Pancreas (tissue), 10 donors: Measurements from ENCODE around the gene KAT6B. TPM values are rescaled to one million over a fixed set of nuclear protein-coding genes. Genes with fewer than 3 reads are reported as not detected.
A peak's percentile ranks its signal among the peaks of the same experiment; 100 is the strongest.

ENCODE experiments used
- ATAC-seq, 4 donors: fragments of 200-7000 bp; cut with Tn5 transposase; one replicate each; pipeline versions ENCODE4 v1.8.0 to v1.9.1; 2020; ENCODE audit warnings: mild to moderate bottlenecking in 4 of 4, moderate library complexity in 4 of 4
- DNase-seq, 6 donors: peaks; one replicate each; pipeline ENCODE4 v3.0.0-alpha.2; 2020
- FAIRE-seq: peaks from 2 replicates; lab custom pipeline; 2012; peaks lifted over from hg19 to GRCh38; lab: Jason Lieb, UNC
- H3K27ac ChIP-seq, 4 donors: fragments of 200-600 bp; sonication (generic); 1 replicate in 3 of 4; 2 replicates in 1 of 4; pipeline versions ENCODE4 v1.5.0 to v1.8.0; 2020
- H3K27me3 ChIP-seq, 4 donors: fragments of 200-600 bp; one replicate each; pipeline ENCODE4 v1.8.0; 2021
- H3K36me3 ChIP-seq, 3 donors: fragments of 200-600 bp; sonication (generic) in 1 of 3; one replicate each; pipeline versions ENCODE4 v1.5.0 to v1.8.0; 2020 to 2021
- H3K4me1 ChIP-seq, 3 donors: fragments of 200-600 bp; one replicate each; pipeline ENCODE4 v1.8.0; 2021
- H3K4me3 ChIP-seq, 4 donors: fragments of 200-600 bp; sonication (generic) in 2 of 4; one replicate each; pipeline versions ENCODE4 v1.5.0 to v1.8.0; 2020 to 2021
- H3K9me3 ChIP-seq, 4 donors: fragments of 200-600 bp; one replicate each; pipeline ENCODE4 v1.8.0; 2021
- CTCF ChIP-seq, 4 donors: fragments of 200-600 bp; sonication (generic) in 3 of 4; IDR thresholded peaks; one replicate each; pipeline versions ENCODE4 v1.5.0 to v1.8.0; 2021; ENCODE audit warnings: antibody characterized with exemption in 4 of 4
- WGBS, 2 donors: extraction: QIAGEN DNeasy Blood & Tissue Kit; methylation state at CpG; one replicate each; pipeline ENCODE4 v1.1.7; 2013; 5-methylcytosine and 5-hydroxymethylcytosine counted together
- intact Hi-C, 3 donors: fragments of 100-400 bp; cut with DNase I; formaldehyde crosslinking; loops; one replicate each; pipeline versions ENCODE4 v1.11.1 to v1.14.2; 2022
- polyA plus RNA-seq, 2 donors: library from polyadenylated mRNA; stranded (reverse); fragments of 200-250 nt; gene quantifications; one replicate each; pipeline ENCODE4 v1.2.3, GENCODE V29; 2013
- total RNA-seq, 6 donors: library from RNA; stranded (reverse); fragmentation: NEBNext Ultra II Directional in 4 of 6; extraction: Animal tissue kit (Norgen Biotek cat#: 25700) in 4 of 6; gene quantifications; one replicate each; pipeline versions ENCODE4 v1.2.1 to v1.2.4, GENCODE V29; 2021 to 2023
- donor health status: healthy with polysubstance abuse.
- donor health status: DM: no; HTN: no; CAD: no; lungs with moderate emphysema.
- donor health status: DM: no; HTN: no; CAD: no.
- donor health status: control.
- donor health status: control.
- donor health status: Bipolar disorder and iron deficiency.
- donor health status: DM: yes; HTN: yes; CAD: no.
- donor health status: DM: no; HTN: no; CAD: no.
- donor health status: DM: no; HTN: no; CAD: no.
- donor health status: DM: yes; HTN: yes; CAD: no.

Gene KAT6B
- total and polyA plus RNA-seq, 8 donors = 7.6 to 28.6 (median 18.1) TPM

- intact Hi-C loops = no loop called here
Measured at GRCh38 chr10:74909670-74910069, 83.3 kb downstream of the KAT6B start.

GRCh38 chr10:74910241-74910975 is 84.0 kb downstream of the KAT6B start:
- WGBS, 2 donors = 84 to 88% methylated on average over 4 of the region's 4 CpGs
- no peak for ATAC-seq
- no peaks in the 10 kb centered on the region for H3K36me3 ChIP-seq
- no peak for TF ChIP-seq CTCF (IDR thresholded peaks at IDR 0.05)
- no peaks in the 10 kb centered on the region for H3K27me3 ChIP-seq
- H3K4me3 ChIP-seq = no peak overlapping the region
- no peak overlapping the region for H3K27ac ChIP-seq
- no peak for DNase-seq
- intact Hi-C loops = no loop called here
- H3K4me1 ChIP-seq = peaks cover 0 to 14% (median 5%) of the 10 kb centered on the region in 3 donors
- FAIRE-seq = no peak
- no peaks in the 10 kb centered on the region for H3K9me3 ChIP-seq

More at GRCh38 chr10:74909670-74910069, 83.3 kb downstream of the KAT6B start:
- H3K9me3 ChIP-seq = no peaks in the 10 kb centered on the region
- no peak for TF ChIP-seq CTCF (IDR thresholded peaks at IDR 0.05)
- no peaks in the 10 kb centered on the region for H3K27me3 ChIP-seq
- 84 to 87% methylated on average over 1 of the region's 1 CpG for WGBS, 2 donors
- no peaks in the 10 kb centered on the region for H3K36me3 ChIP-seq
- no peak for DNase-seq
- no peak overlapping the region for H3K27ac ChIP-seq
- no peak overlapping the region for H3K4me3 ChIP-seq
- no peak for ATAC-seq
- peaks cover 0 to 14% (median 5%) of the 10 kb centered on the region in 3 donors for H3K4me1 ChIP-seq
- no peak for FAIRE-seq

- no peaks in the 10 kb centered on the region for H3K9me3 ChIP-seq
- FAIRE-seq (no peak), DNase-seq (no peak), ATAC-seq (no peak)
- intact Hi-C loops = no loop called here
- WGBS, 2 donors = 94 to 96% methylated on average over 2 of the region's 2 CpGs
- TF ChIP-seq CTCF (IDR thresholded peaks at IDR 0.05) = no peak
- no peak overlapping the region for H3K27ac ChIP-seq
- no peak overlapping the region for H3K4me3 ChIP-seq
- peaks cover 0 to 14% (median 5%) of the 10 kb centered on the region in 3 donors for H3K4me1 ChIP-seq
- no peaks in the 10 kb centered on the region for H3K36me3 ChIP-seq
- H3K27me3 ChIP-seq = no peaks in the 10 kb centered on the region
Measured at GRCh38 chr10:74910976-74911350, 84.6 kb downstream of the KAT6B start.

GRCh38 chr10:74912182-74912581 is 85.8 kb downstream of the KAT6B start:
- no peak for FAIRE-seq
- no peak for DNase-seq
- H3K4me3 ChIP-seq = no peak overlapping the region
- intact Hi-C loops = no loop called here
- no peak for ATAC-seq
- peaks cover 0 to 14% (median 9%) of the 10 kb centered on the region in 3 donors for H3K4me1 ChIP-seq
- no peaks in the 10 kb centered on the region for H3K27me3 ChIP-seq
- H3K9me3 ChIP-seq = no peaks in the 10 kb centered on the region
- H3K27ac ChIP-seq = no peak overlapping the region
- H3K36me3 ChIP-seq = no peaks in the 10 kb centered on the region
- no peak for TF ChIP-seq CTCF (IDR thresholded peaks at IDR 0.05)

- no peaks in the 10 kb centered on the region for H3K36me3 ChIP-seq
- peak in 1 of 4 donors; percentile 37 for ATAC-seq
- H3K27ac ChIP-seq = no peak overlapping the region
- peaks cover 4 to 15% (median 11%) of the 10 kb centered on the region in 3 donors for H3K4me1 ChIP-seq
- no peak for DNase-seq
- no peak for FAIRE-seq
- no peak overlapping the region for H3K4me3 ChIP-seq
- H3K27me3 ChIP-seq = no peaks in the 10 kb centered on the region
- TF ChIP-seq CTCF (IDR thresholded peaks at IDR 0.05) = no peak
- no peaks in the 10 kb centered on the region for H3K9me3 ChIP-seq
- intact Hi-C loops = no loop called here
- 58 to 60% methylated on average over 2 of the region's 2 CpGs for WGBS, 2 donors
Measured at GRCh38 chr10:74912682-74913081, 86.3 kb downstream of the KAT6B start.
